Caco-2 (cell line): ENCODE results near the gene GTF2IRD2. TPM values are rescaled to one million over a fixed set of nuclear protein-coding genes. Genes with fewer than 3 reads are reported as not detected.
"Not testable (repeated sequence)": the region's sequence is repeated elsewhere in the genome, so short reads cannot be mapped to it uniquely, and the experiment has no call there.

Experiments
- BruUV-seq: library from RNA; stranded (reverse); fragments of 400-500 nt; replicated peaks from 2 replicates; lab custom pipeline; 2021; lab: Mats Ljungman, UMichigan
- CTCF ChIA-PET: fragments of 300-600 bp; sonication (Branson Sonifier 250); formaldehyde crosslinking; loops from one replicate; lab custom pipeline; 2022; ENCODE audit warnings: antibody characterized with exemption; lab: Charles Lee
- POLR2A ChIA-PET: fragments of 300-600 bp; sonication (Branson Sonifier 250); formaldehyde crosslinking; loops from one replicate; lab custom pipeline; 2022; ENCODE audit warnings: antibody characterized with exemption; lab: Charles Lee
- DNase-seq, 2 experiments: peaks; one replicate each; pipeline versions ENCODE4 v3.0.0 to v3.0.0-alpha.2; 2020 to 2022
- H3K27me3 ChIP-seq: replicated peaks from 2 replicates; pipeline ENCODE4 v1.6.0; 2011; ENCODE audit warnings: low read length; ENCODE audit not compliant: control insufficient read depth, insufficient read depth
- H3K36me3 ChIP-seq: 2 replicates; pipeline ENCODE4 v1.5.1; 2011; ENCODE audit warnings: low read length; ENCODE audit not compliant: control insufficient read depth, insufficient read depth
- H3K4me1 ChIP-seq: fragments of 250-450 bp; sonication (Bioruptor Pico); 2 replicates; pipeline ENCODE4 v1.5.1; 2020; ENCODE audit warnings: mild to moderate bottlenecking
- H3K4me3 ChIP-seq: 2 replicates; pipeline ENCODE4 v1.5.1; 2011; ENCODE audit warnings: low read depth, mild to moderate bottlenecking, control low read depth, low read length
- H3K9me3 ChIP-seq: fragments of 250-450 bp; sonication (Bioruptor Pico); 2 replicates; pipeline ENCODE4 v1.5.1; 2020; ENCODE audit warnings: mild to moderate bottlenecking, moderate library complexity
- H3K27ac Mint-ChIP-seq: one replicate; pipeline ENCODE4 v1.8.0; 2022; ENCODE audit warnings: mixed read lengths; ENCODE audit not compliant: unreplicated experiment
- H3K27me3 Mint-ChIP-seq: one replicate; pipeline ENCODE4 v1.8.0; 2022; ENCODE audit warnings: mixed read lengths; ENCODE audit not compliant: insufficient read depth, unreplicated experiment
- H3K36me3 Mint-ChIP-seq: one replicate; pipeline ENCODE4 v1.8.0; 2022; ENCODE audit warnings: mild to moderate bottlenecking, mixed read lengths; ENCODE audit not compliant: insufficient read depth, unreplicated experiment
- H3K4me1 Mint-ChIP-seq: one replicate; pipeline ENCODE4 v1.8.0; 2022; ENCODE audit warnings: low read depth, mixed read lengths; ENCODE audit not compliant: unreplicated experiment
- H3K4me3 Mint-ChIP-seq: one replicate; pipeline ENCODE4 v1.8.0; 2022; ENCODE audit warnings: mild to moderate bottlenecking, moderate library complexity, mixed read lengths; ENCODE audit not compliant: unreplicated experiment
- H3K9me3 Mint-ChIP-seq: one replicate; pipeline ENCODE4 v1.8.0; 2022; ENCODE audit warnings: mixed read lengths; ENCODE audit not compliant: unreplicated experiment
- CTCF ChIP-seq, 2 experiments: fragments of 200-600 bp in 1 of 2; IDR thresholded peaks; 1 replicate in 1 of 2; 2 replicates in 1 of 2; pipeline versions ENCODE4 v1.5.1 to v1.8.0; 2011 to 2022; ENCODE audit warnings: antibody characterized with exemption in 1 of 2, control low read depth in 1 of 2, inconsistent platforms in 1 of 2, low read depth in 1 of 2, low read length in 1 of 2, mild to moderate bottlenecking in 1 of 2, moderate library complexity in 1 of 2; ENCODE audit not compliant: insufficient read depth in 1 of 2, severe bottlenecking in 1 of 2, unreplicated experiment in 1 of 2
- intact Hi-C: fragments of 100-400 bp; cut with micrococcal nuclease; formaldehyde crosslinking; loops from one replicate; pipeline ENCODE4 v1.10.0; 2022; ENCODE audit not compliant: unreplicated experiment
- total RNA-seq: library from RNA; stranded (reverse); gene quantifications from 2 replicates; pipeline ENCODE4 v1.2.3, GENCODE V29; 2022

Gene GTF2IRD2
- total RNA-seq, 1 experiment from 2014 or later, result 11.2 TPM

- H3K27me3 ChIP-seq, POLR2A ChIA-PET, H3K27ac Mint-ChIP-seq, intact Hi-C loops, H3K4me3 ChIP-seq, H3K27me3 Mint-ChIP-seq, H3K4me1 ChIP-seq, H3K4me1 Mint-ChIP-seq, BruUV-seq, H3K9me3 Mint-ChIP-seq, H3K36me3 ChIP-seq, H3K9me3 ChIP-seq, H3K36me3 Mint-ChIP-seq, DNase-seq, H3K4me3 Mint-ChIP-seq, CTCF ChIA-PET: not testable (repeated sequence)
These were observed 23.5 kb upstream of the GTF2IRD2 start for GRCh38 chr7:74874748-74875512.

DNA sequence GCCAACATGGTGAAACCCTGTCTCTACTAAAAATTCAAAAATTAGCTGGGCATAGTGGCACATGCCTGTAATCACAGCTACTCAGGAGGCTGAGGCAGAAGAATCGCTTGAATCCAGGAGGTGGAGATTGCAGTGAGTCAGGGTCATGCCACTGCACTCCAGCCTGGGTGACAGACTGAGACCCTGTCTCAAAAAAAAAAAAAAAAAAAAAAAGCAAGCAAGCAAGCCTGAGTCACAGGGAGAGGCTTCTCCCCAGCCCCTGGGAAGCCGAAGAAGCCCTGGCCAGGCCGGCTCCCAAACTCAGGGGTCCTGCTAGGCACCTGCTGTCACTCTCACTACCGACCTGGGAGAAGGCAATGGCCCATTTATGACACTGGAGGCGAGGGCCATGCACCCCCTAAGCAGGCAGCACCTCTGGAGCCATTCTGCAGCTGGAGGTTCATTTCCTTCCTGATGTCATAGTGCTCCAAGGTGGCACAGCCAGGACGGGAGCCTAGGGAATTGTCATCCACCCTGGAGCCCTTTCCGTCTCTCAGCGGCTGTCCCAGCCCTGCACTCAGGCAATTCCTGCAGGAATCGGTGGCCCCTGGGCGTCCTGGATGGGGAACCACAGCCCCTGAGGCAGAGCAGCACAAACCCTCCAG lies 22.8 kb upstream of the GTF2IRD2 start:
- H3K4me3 Mint-ChIP-seq, H3K27me3 ChIP-seq, H3K4me3 ChIP-seq, DNase-seq, CTCF ChIA-PET, intact Hi-C loops, H3K4me1 ChIP-seq, H3K36me3 ChIP-seq, H3K9me3 Mint-ChIP-seq, H3K27ac Mint-ChIP-seq, H3K4me1 Mint-ChIP-seq, BruUV-seq, H3K27me3 Mint-ChIP-seq, H3K9me3 ChIP-seq, H3K36me3 Mint-ChIP-seq, POLR2A ChIA-PET: not testable (repeated sequence)

DNA sequence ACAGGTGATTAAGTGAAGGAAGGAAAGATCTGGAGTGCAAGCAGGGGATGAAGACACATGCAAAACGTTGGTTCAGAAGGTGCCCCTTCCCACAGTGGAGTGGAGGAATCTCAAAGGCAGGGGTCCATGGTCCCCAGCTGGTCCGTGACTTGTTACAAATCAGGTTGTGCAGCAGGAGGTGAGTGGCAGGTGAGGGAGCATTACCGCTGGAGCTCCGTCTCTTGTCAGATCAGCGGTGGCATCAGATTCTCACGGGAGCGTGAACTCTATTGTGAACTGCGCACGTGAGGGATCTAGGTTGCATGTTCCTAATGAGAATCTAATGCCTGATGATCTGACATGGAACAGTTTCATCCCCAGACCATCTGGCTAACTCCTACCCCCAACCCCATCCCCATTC lies 21.1 kb upstream of the GTF2IRD2 start:
- H3K27ac Mint-ChIP-seq, result not testable (repeated sequence)
- BruUV-seq, result TSS peak; percentile 25

DNA sequence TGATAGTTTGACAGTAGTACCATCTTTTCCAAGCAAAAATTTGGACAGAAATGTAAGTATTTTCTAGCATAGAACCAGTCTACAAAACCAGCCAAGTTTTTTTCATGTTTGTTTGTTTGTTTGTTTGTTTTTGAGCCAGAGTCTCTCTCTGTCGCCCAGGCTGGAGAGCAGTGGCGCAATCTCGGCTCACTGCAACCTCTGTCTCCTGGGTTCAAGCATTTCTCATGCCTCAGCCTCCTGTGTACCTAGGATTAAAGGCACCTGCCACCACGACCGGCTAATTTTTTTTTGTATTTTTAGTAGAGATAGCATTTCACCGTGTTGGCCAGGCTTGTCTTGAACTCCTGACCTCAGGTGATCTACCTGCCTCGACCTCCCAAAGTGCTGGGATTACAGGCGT lies 14.4 kb upstream of the GTF2IRD2 start:
- H3K9me3 ChIP-seq, H3K27me3 ChIP-seq, H3K36me3 ChIP-seq, H3K27me3 Mint-ChIP-seq, H3K4me3 Mint-ChIP-seq, H3K36me3 Mint-ChIP-seq, H3K27ac Mint-ChIP-seq, H3K4me1 ChIP-seq, H3K4me3 ChIP-seq, POLR2A ChIA-PET, H3K4me1 Mint-ChIP-seq, intact Hi-C loops, DNase-seq, BruUV-seq, CTCF ChIA-PET, H3K9me3 Mint-ChIP-seq: not testable (repeated sequence)
- TF ChIP-seq CTCF (IDR thresholded peaks at IDR 0.05; ENCODE audit: insufficient read depth in 1 of 2, low read depth in 1 of 2, low read length in 1 of 2, severe bottlenecking in 1 of 2, unreplicated experiment in 1 of 2), result peak in 1 of 2 experiments; percentile 9

More for the DNA sequence above, 21.1 kb upstream of the GTF2IRD2 start:
- POLR2A ChIA-PET, H3K4me3 ChIP-seq, H3K9me3 ChIP-seq, H3K4me1 Mint-ChIP-seq, CTCF ChIA-PET, H3K27me3 Mint-ChIP-seq, H3K9me3 Mint-ChIP-seq, H3K36me3 ChIP-seq, H3K36me3 Mint-ChIP-seq, H3K4me3 Mint-ChIP-seq, H3K27me3 ChIP-seq, H3K4me1 ChIP-seq, DNase-seq, intact Hi-C loops: not testable (repeated sequence)

DNA sequence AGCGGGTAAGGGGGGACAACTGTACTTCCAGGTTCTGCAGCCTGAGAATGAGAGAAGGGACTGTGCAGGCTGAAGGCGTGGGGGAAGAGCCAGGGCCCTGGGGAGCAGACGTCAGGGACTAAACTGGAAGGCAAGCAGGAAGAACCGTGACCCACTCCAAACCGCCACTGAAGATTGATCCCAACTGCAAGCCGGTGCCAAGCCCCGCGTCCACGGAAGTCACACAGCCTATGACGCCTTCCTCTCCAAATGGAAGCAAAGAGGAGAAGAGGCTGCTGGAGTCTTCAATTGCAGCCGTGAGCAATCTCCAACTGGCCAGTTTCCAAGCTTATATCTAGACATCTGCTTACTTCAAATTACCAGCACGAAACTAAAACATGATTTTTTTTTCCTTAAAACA lies 1.6 kb downstream of the GTF2IRD2 start:
- H3K4me3 ChIP-seq, BruUV-seq, H3K4me3 Mint-ChIP-seq, H3K36me3 ChIP-seq, CTCF ChIA-PET, H3K36me3 Mint-ChIP-seq, H3K9me3 ChIP-seq, H3K4me1 ChIP-seq, intact Hi-C loops, H3K27me3 ChIP-seq, DNase-seq, H3K27me3 Mint-ChIP-seq, H3K4me1 Mint-ChIP-seq, H3K9me3 Mint-ChIP-seq, POLR2A ChIA-PET, H3K27ac Mint-ChIP-seq: not testable (repeated sequence)

GRCh38 chr7:74830411-74830810 lies 21.0 kb downstream of the GTF2IRD2 start:
- H3K27me3 Mint-ChIP-seq, H3K4me3 ChIP-seq, H3K4me1 Mint-ChIP-seq, H3K4me3 Mint-ChIP-seq, H3K27ac Mint-ChIP-seq, BruUV-seq, H3K27me3 ChIP-seq, H3K36me3 Mint-ChIP-seq, H3K9me3 Mint-ChIP-seq, CTCF ChIA-PET, DNase-seq, POLR2A ChIA-PET, H3K9me3 ChIP-seq, H3K4me1 ChIP-seq, intact Hi-C loops, H3K36me3 ChIP-seq: not testable (repeated sequence)
